Measurements from ENCODE around the gene F2R.
A peak's percentile ranks its signal among the peaks of the same experiment; 100 is the strongest.
"Not testable (repeated sequence)": the region's sequence is repeated elsewhere in the genome, so short reads cannot be mapped to it uniquely, and the experiment has no call there.

F2R gene

DNA sequence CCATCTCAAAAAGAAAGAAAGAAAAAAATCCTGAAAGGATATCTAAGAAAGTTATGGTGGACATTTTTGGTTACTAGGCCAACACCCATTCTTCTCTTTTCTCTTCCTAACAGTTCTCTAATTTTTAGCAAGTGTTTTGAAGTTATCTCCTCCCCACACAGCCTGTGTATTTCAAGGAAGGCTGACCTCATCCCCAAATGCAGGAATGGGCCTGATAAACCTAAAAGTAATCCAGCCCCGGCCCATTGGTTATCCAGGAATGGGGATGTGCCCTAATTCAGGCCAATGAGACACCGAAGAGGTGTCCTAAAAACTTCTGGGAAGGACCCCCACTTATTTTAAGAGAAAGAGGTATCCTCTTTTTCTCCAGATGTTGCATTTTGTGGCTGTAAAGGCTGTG, 46.6 kb downstream of the F2R start:
- DNase-seq (no peak), ATAC-seq (replicated peaks) (no peak)
- no peak overlapping the region for H3K4me3 Mint-ChIP-seq
- peaks cover 2% of the 10 kb centered on the region for H3K36me3 Mint-ChIP-seq (ENCODE audit: insufficient read depth)
- H3K27me3 Mint-ChIP-seq: no peaks in the 10 kb centered on the region
- peaks cover 15 to 26% of the 10 kb centered on the region in 2 donors for H3K4me1 Mint-ChIP-seq (ENCODE audit: low read depth in 2 of 2)
- peak overlapping the region; percentile 69 to 81 for H3K27ac Mint-ChIP-seq
- H3K9me3 Mint-ChIP-seq: peaks cover 0 to 11% of the 10 kb centered on the region in 2 donors

DNA sequence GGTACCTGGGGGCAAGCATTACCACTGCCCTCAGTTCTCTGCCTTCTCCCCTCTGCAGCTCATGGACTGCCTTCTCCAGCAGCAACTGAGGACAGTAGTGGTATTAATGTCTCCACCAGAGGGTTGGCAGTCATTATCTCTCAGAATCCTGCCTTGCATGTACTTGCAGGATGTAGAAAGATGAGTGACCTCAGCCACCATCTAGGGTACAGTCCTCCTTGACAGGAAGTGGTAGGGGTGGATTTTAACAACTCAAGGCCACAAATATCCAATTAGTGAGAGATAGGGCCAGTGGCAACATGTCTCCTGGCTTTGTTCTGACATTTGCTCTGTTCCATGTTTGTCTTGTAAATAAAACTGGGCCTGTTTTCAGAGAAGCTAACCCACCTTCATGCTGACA, 47.2 kb downstream of the F2R start:
- Mint-ChIP-seq H3K36me3 (ENCODE audit: insufficient read depth) (peaks cover 2% of the 10 kb centered on the region), H3K9me3 (peaks cover 0 to 11% of the 10 kb centered on the region in 2 donors), H3K27ac (peak overlapping the region; percentile 69 to 81), H3K4me1 (ENCODE audit: low read depth in 2 of 2) (peaks cover 15 to 26% of the 10 kb centered on the region in 2 donors), H3K4me3 (peak overlapping the region; percentile 10 to 61), H3K27me3 (no peaks in the 10 kb centered on the region)
- ATAC-seq (replicated peaks) (peak; percentile 99), DNase-seq (peak; percentile 8 to 30 (median 10))

DNA sequence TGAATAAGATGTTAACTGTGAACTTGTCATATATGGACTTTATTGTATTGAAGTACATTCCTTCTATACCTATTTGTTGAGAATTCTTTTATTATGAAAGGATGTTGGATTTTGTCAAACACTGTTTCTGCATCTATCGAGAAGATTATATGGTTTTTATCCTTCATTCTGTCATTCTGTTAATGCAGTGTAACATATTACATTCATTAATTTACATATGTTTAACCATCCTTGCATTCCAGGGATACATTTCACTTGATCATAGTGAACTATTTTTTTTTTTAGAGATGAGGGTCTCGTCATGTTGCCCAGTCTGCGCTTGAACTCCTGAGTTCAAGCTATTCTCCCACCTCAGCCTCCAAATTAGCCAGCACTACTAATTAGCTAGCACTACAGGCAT, 48.4 kb downstream of the F2R start:
- peaks cover 2% of the 10 kb centered on the region for H3K36me3 Mint-ChIP-seq (ENCODE audit: insufficient read depth)
- no peak for DNase-seq
- no peak for ATAC-seq (replicated peaks)
- peaks cover 0 to 11% of the 10 kb centered on the region in 2 donors for H3K9me3 Mint-ChIP-seq
- peaks cover 15 to 26% of the 10 kb centered on the region in 2 donors for H3K4me1 Mint-ChIP-seq (ENCODE audit: low read depth in 2 of 2)
- no peaks in the 10 kb centered on the region for H3K27me3 Mint-ChIP-seq
- H3K4me3 Mint-ChIP-seq: peak overlapping the region in 1 of 2 donors; percentile 16
- H3K27ac Mint-ChIP-seq: peak overlapping the region; percentile 69 to 81

DNA sequence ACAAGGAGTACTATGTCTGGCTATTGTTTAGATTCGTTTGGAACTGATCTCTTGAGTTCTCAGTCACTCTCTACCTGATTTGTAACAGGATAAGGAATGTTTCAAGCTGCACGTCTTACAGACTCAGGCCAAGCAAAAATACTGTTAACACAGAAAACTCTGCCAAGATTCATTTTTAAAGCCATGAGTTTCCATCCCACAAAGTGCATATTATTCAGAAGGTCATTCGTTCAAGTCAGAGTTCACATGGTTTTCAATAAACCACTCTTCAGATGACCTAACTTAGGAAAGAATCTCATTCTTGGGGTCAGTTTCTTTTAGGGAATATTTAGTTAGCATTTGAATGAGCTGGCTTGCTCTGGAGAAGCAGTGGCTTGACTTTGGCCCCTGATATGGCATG, 49.3 kb downstream of the F2R start:
- peaks cover 15 to 26% of the 10 kb centered on the region in 2 donors for H3K4me1 Mint-ChIP-seq (ENCODE audit: low read depth in 2 of 2)
- peaks cover 2% of the 10 kb centered on the region for H3K36me3 Mint-ChIP-seq (ENCODE audit: insufficient read depth)
- no peak overlapping the region for H3K27ac Mint-ChIP-seq
- no peak for DNase-seq
- peaks cover 0 to 11% of the 10 kb centered on the region in 2 donors for H3K9me3 Mint-ChIP-seq
- no peaks in the 10 kb centered on the region for H3K27me3 Mint-ChIP-seq
- no peak for ATAC-seq (replicated peaks)
- H3K4me3 Mint-ChIP-seq: no peak overlapping the region

DNA sequence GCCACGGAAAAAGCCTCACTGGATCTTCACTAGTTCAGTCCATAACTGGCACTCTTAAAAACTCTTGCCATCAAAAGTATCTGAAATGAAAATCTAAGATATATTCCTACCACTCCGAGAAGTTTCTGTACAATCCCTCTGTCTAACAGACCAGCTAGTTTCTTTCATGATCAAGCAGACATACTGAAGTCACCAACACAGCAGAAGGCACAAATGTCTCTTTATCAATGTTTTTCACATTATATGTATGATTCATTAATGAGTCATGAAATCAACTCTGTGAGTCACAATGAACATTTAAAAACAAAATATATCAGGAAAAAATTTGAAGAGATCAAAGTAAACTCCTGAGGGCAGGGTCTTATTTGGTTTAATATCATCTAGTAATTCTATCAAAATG, 50.8 kb downstream of the F2R start:
- H3K9me3 Mint-ChIP-seq: peaks cover 0 to 11% of the 10 kb centered on the region in 2 donors
- H3K4me1 Mint-ChIP-seq (ENCODE audit: low read depth in 2 of 2): peaks cover 13 to 22% of the 10 kb centered on the region in 2 donors
- no peak overlapping the region for H3K27ac Mint-ChIP-seq
- no peak for ATAC-seq (replicated peaks)
- no peaks in the 10 kb centered on the region for H3K27me3 Mint-ChIP-seq
- no peak overlapping the region for H3K4me3 Mint-ChIP-seq
- H3K36me3 Mint-ChIP-seq (ENCODE audit: insufficient read depth): peaks cover 2% of the 10 kb centered on the region
- DNase-seq: no peak

DNA sequence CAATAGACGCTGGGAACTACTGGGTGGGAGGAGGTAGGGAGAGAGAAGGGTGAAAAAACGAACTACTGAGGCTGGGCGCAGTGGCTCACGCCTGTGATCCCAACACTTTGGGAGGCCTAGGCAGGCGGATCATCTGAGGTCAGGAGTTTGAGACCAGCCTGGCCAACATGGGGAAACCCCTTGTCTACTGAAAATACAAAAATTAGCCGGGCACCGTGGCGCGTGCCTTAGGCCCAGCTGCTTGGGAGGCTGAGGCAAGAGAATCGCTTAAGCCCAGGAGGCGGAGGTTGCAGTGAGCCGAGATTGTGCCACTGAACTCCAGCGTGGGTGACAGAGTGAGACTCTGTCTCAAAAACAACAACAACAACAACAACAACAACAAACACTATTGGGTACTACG, 55.1 kb downstream of the F2R start:
- not testable (repeated sequence) for H3K4me1 Mint-ChIP-seq (ENCODE audit: low read depth in 2 of 2); H3K4me3 Mint-ChIP-seq; H3K9me3 Mint-ChIP-seq; H3K27ac Mint-ChIP-seq; ATAC-seq (replicated peaks); H3K27me3 Mint-ChIP-seq; DNase-seq
- peaks cover 14% of the 10 kb centered on the region for H3K36me3 Mint-ChIP-seq (ENCODE audit: insufficient read depth)

DNA sequence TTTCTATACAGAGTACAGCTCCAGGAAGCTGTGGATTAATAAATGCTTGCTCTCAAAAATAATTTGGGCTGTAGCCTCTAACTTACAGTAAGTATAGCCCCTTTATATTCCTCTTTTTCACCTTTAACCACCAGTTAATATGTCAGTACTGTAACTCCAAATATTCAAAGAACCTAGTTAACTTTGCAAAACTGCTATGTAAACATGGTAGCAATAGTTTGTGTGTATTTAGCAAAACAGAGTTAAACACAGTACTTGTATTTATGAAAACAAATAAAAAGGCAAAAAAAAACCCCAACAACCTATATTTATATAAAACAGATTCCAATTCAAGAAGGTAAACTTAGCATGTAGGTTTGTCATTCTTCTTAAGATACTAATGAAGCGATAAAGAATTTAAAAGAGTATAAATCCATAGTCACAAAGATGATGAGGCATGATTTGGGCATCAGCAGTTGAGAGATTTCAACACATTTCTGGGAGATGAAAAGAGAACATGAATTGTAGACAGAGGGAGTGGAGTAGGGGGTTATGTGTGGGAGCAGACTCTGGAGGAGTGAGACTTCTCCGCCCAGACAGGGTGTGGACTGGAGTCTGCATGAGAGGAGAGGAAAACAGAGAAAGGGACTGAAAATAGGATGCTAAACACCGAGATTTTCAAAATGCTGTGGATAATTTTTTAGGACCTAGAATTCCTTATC, 55.9 kb downstream of the F2R start:
- ATAC-seq (replicated peaks) (no peak), DNase-seq (no peak)
- Mint-ChIP-seq H3K4me1 (ENCODE audit: low read depth in 2 of 2) (no peaks in the 10 kb centered on the region), H3K4me3 (no peak overlapping the region), H3K27ac (peak overlapping the region in 1 of 2 donors; percentile 77), H3K36me3 (ENCODE audit: insufficient read depth) (peaks cover 12% of the 10 kb centered on the region), H3K27me3 (no peaks in the 10 kb centered on the region), H3K9me3 (no peaks in the 10 kb centered on the region)

DNA sequence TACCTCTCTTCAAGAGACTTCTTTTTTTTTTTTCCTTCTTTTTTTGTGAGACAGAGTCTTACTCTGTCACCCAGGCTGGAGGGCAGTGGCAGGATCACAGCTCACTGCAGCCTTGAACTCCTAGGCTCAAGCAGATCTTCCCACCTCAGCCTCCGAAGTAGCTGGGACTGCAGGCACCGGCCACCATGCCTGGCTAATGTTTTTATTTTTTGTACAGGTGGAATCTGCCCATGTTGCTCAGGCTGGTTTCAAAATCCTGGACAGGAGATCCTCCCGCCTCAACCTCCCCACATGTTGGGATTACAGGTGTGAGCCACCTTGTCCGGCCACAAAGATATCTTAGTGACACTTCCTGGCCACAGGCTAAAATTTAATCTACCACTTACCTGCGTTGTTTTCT, 60.0 kb downstream of the F2R start:
- H3K36me3 Mint-ChIP-seq (ENCODE audit: insufficient read depth): peaks cover 12% of the 10 kb centered on the region
- no peak for ATAC-seq (replicated peaks)
- H3K27me3 Mint-ChIP-seq: no peaks in the 10 kb centered on the region
- no peak for DNase-seq
- H3K9me3 Mint-ChIP-seq: no peaks in the 10 kb centered on the region
- H3K4me3 Mint-ChIP-seq: no peak overlapping the region
- no peaks in the 10 kb centered on the region for H3K4me1 Mint-ChIP-seq (ENCODE audit: low read depth in 2 of 2)
- H3K27ac Mint-ChIP-seq: no peak overlapping the region

DNA sequence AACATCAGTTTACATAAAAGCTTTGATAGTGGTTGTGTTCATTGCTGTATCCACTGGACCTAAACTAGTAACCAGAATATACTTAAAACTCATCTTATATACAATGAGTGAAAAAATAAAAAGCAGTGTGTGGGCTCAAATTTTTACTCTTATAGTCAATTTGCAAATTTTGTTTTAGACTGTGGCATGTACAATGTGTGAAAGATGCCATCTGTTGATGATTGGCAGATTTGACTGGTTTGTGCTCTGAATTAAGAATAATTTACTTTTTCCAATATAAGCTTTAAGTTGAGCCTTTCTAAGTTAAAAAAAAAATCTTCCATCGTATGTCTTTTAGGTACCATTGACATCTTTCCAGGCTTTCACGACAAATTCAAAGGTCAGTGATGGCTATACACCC, 60.5 kb downstream of the F2R start:
- no peaks in the 10 kb centered on the region for H3K27me3 Mint-ChIP-seq
- peaks cover 12% of the 10 kb centered on the region for H3K36me3 Mint-ChIP-seq (ENCODE audit: insufficient read depth)
- no peak for ATAC-seq (replicated peaks)
- H3K27ac Mint-ChIP-seq: no peak overlapping the region
- no peak overlapping the region for H3K4me3 Mint-ChIP-seq
- no peaks in the 10 kb centered on the region for H3K4me1 Mint-ChIP-seq (ENCODE audit: low read depth in 2 of 2)
- H3K9me3 Mint-ChIP-seq: no peaks in the 10 kb centered on the region
- no peak for DNase-seq

DNA sequence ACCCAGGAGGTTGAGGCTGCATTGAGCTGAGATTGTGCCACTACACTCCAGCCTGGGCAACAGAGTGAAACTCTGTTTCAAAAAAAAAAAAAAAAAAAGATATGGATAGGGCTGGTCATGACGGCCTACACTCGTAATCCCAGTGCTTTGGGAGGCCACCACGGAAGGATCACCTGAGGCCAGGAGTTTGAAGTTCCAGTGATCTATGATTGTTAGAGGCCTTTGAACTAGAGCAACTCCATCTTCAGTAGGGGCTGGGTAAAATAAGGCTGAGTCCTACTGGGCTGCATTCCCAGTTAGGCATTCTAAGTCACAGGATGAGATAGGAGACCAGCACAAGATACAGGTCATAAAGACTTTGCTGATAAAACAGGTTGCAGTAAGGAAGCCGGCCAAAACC, 64.7 kb downstream of the F2R start:
- H3K4me3 Mint-ChIP-seq; H3K9me3 Mint-ChIP-seq; H3K36me3 Mint-ChIP-seq (ENCODE audit: insufficient read depth); DNase-seq; ATAC-seq (replicated peaks); H3K27ac Mint-ChIP-seq; H3K4me1 Mint-ChIP-seq (ENCODE audit: low read depth in 2 of 2): not testable (repeated sequence)
- peaks cover 0 to 13% of the 10 kb centered on the region in 2 donors for H3K27me3 Mint-ChIP-seq

DNA sequence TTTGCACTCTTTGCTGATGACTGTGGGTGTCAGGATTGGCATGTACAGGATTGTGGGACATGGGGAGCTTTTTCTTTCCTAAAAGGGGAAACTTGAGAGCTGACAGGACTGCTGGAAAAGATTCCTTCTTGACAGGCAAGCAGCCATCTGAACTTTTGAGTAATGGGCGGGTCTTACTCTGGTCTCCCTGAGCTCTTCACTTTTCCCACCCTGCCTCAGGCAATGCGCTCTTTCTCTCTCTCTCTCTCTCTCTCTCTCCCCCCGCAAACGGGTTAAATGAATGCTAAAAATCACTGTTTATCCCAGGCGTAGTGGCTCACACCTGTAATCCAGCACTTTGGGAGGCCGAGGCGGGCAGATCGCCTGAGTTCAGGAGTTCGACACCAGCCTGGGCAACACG, 65.8 kb downstream of the F2R start:
- Mint-ChIP-seq H3K27ac (peak overlapping the region in 1 of 2 donors; percentile 84), H3K4me1 (ENCODE audit: low read depth in 2 of 2) (no peaks in the 10 kb centered on the region), H3K9me3 (no peaks in the 10 kb centered on the region), H3K4me3 (no peak overlapping the region), H3K36me3 (ENCODE audit: insufficient read depth) (no peaks in the 10 kb centered on the region), H3K27me3 (peaks cover 0 to 13% of the 10 kb centered on the region in 2 donors)
- DNase-seq: no peak
- ATAC-seq (replicated peaks): no peak

DNA sequence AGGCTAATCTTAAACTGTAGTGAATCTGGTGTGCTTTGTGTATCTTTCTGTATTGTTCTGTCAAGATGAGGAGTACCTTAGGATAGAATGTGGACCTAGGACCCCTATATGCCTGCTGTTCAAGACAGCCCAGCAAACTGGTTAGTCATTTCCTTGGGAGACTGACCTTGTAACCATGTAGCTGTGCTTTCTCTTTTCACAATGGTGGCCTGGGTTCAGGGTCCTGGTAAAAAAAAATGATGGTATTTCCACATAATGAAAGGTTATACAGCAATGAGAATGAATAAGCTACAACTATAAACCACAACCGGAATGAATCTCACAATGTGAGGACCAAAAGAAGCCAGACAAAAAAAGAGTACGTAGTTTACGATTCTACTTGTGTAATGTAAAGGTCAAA, 66.5 kb downstream of the F2R start:
- no peak overlapping the region for H3K27ac Mint-ChIP-seq
- ATAC-seq (replicated peaks) (no peak), DNase-seq (no peak)
- H3K4me3 Mint-ChIP-seq: no peak overlapping the region
- no peaks in the 10 kb centered on the region for H3K36me3 Mint-ChIP-seq (ENCODE audit: insufficient read depth)
- no peaks in the 10 kb centered on the region for H3K9me3 Mint-ChIP-seq
- peaks cover 0 to 13% of the 10 kb centered on the region in 2 donors for H3K27me3 Mint-ChIP-seq
- no peaks in the 10 kb centered on the region for H3K4me1 Mint-ChIP-seq (ENCODE audit: low read depth in 2 of 2)

Measured in effector memory CD8-positive, alpha-beta T cell (primary cell).